Adrenal gland (tissue), 5 donors: ENCODE measurements around the gene COX11.
A peak's percentile ranks its signal among the peaks of the same experiment; 100 is the strongest.

ENCODE experiments used
- CTCF ChIP-seq, 6 experiments: fragments of 450-650 bp in 4 of 6; fragments of 200-600 bp in 2 of 6; sonication (generic) in 1 of 6; IDR thresholded peaks; 1 replicate in 5 of 6; 2 replicates in 1 of 6; pipeline versions ENCODE4 v1.5.1 to v1.8.0; 2016 to 2021; ENCODE audit warnings: antibody characterized with exemption in 6 of 6, mild to moderate bottlenecking in 2 of 6, moderate library complexity in 1 of 6
- POLR2A ChIP-seq, 2 donors: fragments of 450-650 bp; IDR thresholded peaks; one replicate each; pipeline ENCODE4 v1.6.1; 2017; ENCODE audit warnings: antibody characterized with exemption in 2 of 2, mild to moderate bottlenecking in 2 of 2, moderate library complexity in 1 of 2
- donor health status: DM: no; HTN: no; CAD: no.

GRCh38 chr17:54967621-54968261 is 713 bp downstream of the COX11 start:
- TF ChIP-seq CTCF (IDR thresholded peaks at IDR 0.05) (peak in 1 of 6 experiments; percentile 34), POLR2A (IDR thresholded peaks at IDR 0.05) (no peak)
